Activated CD4-positive, alpha-beta T cell treated with anti-CD3 and anti-CD28 coated beads, Interleukin-2, amount 10 ng/mL, durations not matched to agents 7 days and 5 days (primary cell): Measurements from ENCODE around the gene NT5C2. TPM values are rescaled to one million over a fixed set of nuclear protein-coding genes. Genes with fewer than 3 reads are reported as not detected.
"Not testable (repeated sequence)": the region's sequence is repeated elsewhere in the genome, so short reads cannot be mapped to it uniquely, and the experiment has no call there.

ENCODE experiments used
- CTCF ChIA-PET: fragments of 350-600 bp; sonication (Branson Sonifier 250); formaldehyde crosslinking; loops from one replicate; lab custom pipeline; 2021; ENCODE audit warnings: antibody characterized with exemption; lab: Charles Lee
- POLR2A ChIA-PET: fragments of 350-600 bp; sonication (Branson Sonifier 250); formaldehyde crosslinking; loops from one replicate; lab custom pipeline; 2021; ENCODE audit warnings: antibody characterized with exemption; lab: Charles Lee
- DNase-seq: peaks from one replicate; pipeline ENCODE4 v3.0.0-alpha.2; 2020
- H3K27ac Mint-ChIP-seq: one replicate; pipeline ENCODE4 v1.8.0; 2021; ENCODE audit warnings: mild to moderate bottlenecking, moderate library complexity, mixed read lengths
- H3K27me3 Mint-ChIP-seq: one replicate; pipeline ENCODE4 v1.8.0; 2021; ENCODE audit warnings: mixed read lengths
- H3K36me3 Mint-ChIP-seq: one replicate; pipeline ENCODE4 v1.8.0; 2021; ENCODE audit warnings: low read depth, mixed read lengths
- H3K4me1 Mint-ChIP-seq: one replicate; pipeline ENCODE4 v1.8.0; 2021; ENCODE audit warnings: mixed read lengths
- H3K4me3 Mint-ChIP-seq: one replicate; pipeline ENCODE4 v1.8.0; 2021; ENCODE audit warnings: mild to moderate bottlenecking, moderate library complexity, mixed read lengths
- H3K9me3 Mint-ChIP-seq: one replicate; pipeline ENCODE4 v1.8.0; 2021; ENCODE audit warnings: mixed read lengths
- total RNA-seq, 2 experiments: library from RNA; stranded (reverse); gene quantifications; one replicate each; pipeline ENCODE4 v1.2.3, GENCODE V29; 2021

Gene NT5C2
- total RNA-seq, 2 experiments from 2014 or later, result 66.1 to 80.2 TPM

DNA sequence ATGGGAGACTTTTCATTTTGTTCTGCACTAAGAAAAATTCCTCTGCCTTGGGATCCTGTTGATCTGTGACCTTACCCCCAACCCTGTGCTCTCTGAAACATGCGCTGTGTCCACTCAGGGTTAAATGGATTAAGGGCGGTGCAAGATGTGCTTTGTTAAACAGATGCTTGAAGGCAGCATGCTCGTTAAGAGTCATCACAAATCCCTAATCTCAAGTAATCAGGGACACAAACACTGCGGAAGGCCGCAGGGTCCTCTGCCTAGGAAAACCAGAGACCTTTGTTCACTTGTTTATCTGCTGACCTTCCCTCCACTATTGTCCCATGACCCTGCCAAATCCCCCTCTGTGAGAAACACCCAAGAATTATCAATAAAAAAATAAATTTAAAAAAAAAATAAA is 62.9 kb downstream of the NT5C2 start:
- Mint-ChIP-seq H3K4me1 (peaks cover 12% of the 10 kb centered on the region), H3K36me3 (peaks cover 48% of the 10 kb centered on the region)
- H3K27ac Mint-ChIP-seq, DNase-seq, H3K27me3 Mint-ChIP-seq, H3K4me3 Mint-ChIP-seq, POLR2A ChIA-PET, H3K9me3 Mint-ChIP-seq: not testable (repeated sequence)
- CTCF ChIA-PET, result interaction anchor here (0.6 kb wide), 1 partner anchor 118 kb away, joined by 4 read pairs; no protein-coding TSS in a partner anchor

DNA sequence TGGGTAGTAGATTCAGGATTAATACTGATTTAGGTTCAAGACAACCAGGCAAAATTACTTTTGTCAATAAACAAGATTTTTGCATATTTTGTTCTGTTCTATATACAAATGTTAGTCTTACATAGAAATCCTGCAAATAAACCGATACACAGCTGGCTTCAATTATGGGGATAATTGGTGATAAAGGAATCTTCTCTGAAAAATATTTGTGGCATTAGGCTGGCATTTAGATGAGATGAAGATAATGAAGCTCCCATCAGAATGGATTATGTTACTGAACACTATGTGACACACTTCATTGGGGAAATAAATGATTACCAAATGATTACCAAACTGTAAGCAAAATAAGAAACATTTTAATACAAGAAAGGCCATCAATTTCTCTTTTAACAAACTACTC is 65.8 kb downstream of the NT5C2 start:
- Mint-ChIP-seq H3K27me3 (no peaks in the 10 kb centered on the region), H3K36me3 (peaks cover 25% of the 10 kb centered on the region), H3K9me3 (no peaks in the 10 kb centered on the region), H3K4me3 (no peak overlapping the region), H3K27ac (no peak overlapping the region), H3K4me1 (peaks cover 12% of the 10 kb centered on the region)
- CTCF ChIA-PET, result interaction anchor here (1.3 kb wide), 1 partner anchor 14 kb away, joined by 3 read pairs; no protein-coding TSS in a partner anchor
- DNase-seq, result no peak
- POLR2A ChIA-PET, result no interaction called here

DNA sequence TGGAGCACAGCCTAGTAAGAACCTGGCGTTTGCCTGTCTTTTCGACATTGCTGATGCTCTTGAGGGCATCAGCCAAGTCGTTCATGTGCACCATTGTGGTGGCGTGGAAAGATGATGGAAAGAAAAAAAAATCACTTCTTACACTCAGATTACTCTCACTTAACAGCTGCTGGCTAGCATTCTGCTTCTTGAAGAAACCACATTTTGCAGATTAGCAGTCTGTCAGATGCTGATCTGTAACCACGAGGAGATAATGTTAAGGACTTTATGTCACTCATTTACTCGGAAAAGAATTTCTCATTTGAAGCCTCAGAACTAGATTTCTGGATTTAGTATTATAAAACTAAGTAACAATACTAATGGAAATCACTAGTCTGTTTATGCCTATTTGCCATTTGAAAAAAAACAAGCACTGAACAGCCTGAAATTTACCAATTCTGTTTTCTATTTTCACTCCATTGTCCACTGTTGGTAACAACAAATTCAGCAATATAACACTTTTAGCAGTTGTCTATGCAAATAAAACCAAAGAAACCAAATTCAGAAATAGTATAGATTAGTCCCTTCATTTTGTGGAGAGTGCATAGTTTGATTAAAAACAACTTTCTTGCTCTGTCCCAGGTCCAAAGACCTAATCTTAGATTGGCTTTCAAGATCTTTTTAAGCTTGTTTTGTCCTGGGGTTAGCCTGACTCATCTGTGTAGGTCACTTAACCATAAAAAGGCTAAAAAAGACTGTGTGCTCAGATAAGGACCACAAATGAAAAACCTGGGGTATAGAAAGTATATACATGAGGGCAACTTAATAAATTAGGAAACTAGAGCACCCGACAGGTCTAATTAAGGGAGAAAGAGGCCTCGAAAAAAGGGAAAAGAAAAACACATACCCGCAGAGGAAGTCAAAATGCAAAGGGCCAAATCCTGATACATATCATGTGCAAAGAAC is 67.5 kb downstream of the NT5C2 start:
- Mint-ChIP-seq H3K9me3 (no peaks in the 10 kb centered on the region), H3K4me3 (no peak overlapping the region), H3K4me1 (peaks cover 12% of the 10 kb centered on the region), H3K36me3 (peaks cover 14% of the 10 kb centered on the region), H3K27me3 (no peaks in the 10 kb centered on the region), H3K27ac (no peak overlapping the region)
- DNase-seq, result no peak
- POLR2A ChIA-PET, result no interaction called here
- CTCF ChIA-PET, result interaction anchor here (0.6 to 1.3 kb wide), 4 partner anchors 12 to 555 kb away, joined by 3 read pairs; partner anchors contain the start of gene CNNM2

DNA sequence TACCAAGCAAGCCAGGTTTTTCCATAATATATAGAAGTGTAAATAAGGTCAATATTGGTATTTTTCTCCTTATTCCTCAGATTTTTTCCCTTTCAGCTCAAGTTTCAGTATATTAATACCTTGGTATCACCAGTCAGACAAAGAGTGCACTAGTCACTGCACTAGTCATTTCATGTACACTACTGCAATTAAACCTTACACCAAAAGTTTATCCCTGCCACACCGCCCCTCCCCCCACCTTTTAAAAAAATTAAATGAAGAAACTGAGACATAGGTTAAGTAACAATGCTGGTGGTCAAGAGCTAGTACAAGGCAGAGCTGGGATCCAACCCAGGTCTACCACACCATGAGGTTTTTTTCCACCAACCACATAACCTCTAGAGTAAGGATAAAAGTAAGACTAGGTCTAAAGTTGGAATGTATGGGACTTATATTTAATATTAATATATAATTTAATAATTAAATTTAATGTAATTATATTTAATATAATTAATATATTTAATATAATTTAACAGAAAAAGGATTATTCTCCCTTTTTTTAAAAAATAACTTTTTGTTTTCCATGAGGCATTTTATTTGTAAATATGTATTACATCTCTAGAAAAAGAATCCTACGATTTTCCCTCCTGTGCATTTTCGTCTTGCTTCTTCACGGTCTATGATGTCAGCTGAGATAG is 68.5 kb downstream of the NT5C2 start:
- no peak for DNase-seq

DNA sequence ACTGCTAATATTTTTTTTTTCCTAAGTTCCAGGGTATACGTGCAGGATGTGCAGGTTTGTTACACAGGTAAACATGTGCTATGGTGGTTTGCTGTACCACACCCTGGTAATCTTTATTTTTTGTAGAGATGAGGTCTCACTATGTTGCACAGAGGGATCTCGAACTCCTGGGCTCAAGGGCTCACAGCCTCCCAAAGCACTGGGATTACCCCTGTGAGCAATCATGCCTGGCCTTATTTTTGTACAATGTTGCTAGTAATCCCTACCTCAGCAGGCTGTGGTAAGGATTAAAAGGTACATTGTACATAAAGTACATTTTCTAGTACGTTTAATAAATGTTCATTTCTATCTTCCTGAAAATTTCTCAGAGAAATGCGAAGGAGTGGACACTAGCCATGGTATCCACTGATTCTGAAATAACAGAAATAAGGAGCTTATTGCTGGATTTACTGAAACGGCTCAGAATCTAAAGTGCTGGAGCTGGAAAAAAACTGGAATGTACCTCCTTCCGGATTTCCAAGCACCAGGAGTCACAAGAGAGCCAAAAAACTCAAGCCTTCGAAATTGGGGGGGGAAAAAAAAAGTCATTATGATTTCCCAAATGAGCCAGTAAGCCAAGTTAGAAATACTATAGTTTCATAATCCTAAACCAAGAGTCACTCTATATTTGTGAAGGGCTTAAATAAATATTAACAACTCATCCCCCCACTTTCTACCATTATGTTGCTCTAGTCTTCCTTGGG is 69.6 kb downstream of the NT5C2 start:
- H3K27ac Mint-ChIP-seq, result no peak overlapping the region
- no peak for DNase-seq
- H3K36me3 Mint-ChIP-seq, result peaks cover 13% of the 10 kb centered on the region
- H3K9me3 Mint-ChIP-seq, result no peaks in the 10 kb centered on the region
- H3K27me3 Mint-ChIP-seq, result no peaks in the 10 kb centered on the region
- no peak overlapping the region for H3K4me3 Mint-ChIP-seq
- peaks cover 12% of the 10 kb centered on the region for H3K4me1 Mint-ChIP-seq
- ChIA-PET POLR2A (no interaction called here), CTCF (interaction anchor here (1.2 kb wide), 1 partner anchor 188 kb away, joined by 3 read pairs; no protein-coding TSS in a partner anchor)

More for the DNA sequence above, 68.5 kb downstream of the NT5C2 start:
- ChIA-PET CTCF (interaction anchor here (0.6 to 1.2 kb wide), 4 partner anchors 12 to 206 kb away, joined by 3 read pairs; partner anchors contain the start of gene CNNM2), POLR2A (no interaction called here)
- Mint-ChIP-seq H3K27ac (no peak overlapping the region), H3K27me3 (no peaks in the 10 kb centered on the region), H3K4me3 (no peak overlapping the region), H3K9me3 (no peaks in the 10 kb centered on the region), H3K4me1 (peaks cover 12% of the 10 kb centered on the region), H3K36me3 (peaks cover 13% of the 10 kb centered on the region)

DNA sequence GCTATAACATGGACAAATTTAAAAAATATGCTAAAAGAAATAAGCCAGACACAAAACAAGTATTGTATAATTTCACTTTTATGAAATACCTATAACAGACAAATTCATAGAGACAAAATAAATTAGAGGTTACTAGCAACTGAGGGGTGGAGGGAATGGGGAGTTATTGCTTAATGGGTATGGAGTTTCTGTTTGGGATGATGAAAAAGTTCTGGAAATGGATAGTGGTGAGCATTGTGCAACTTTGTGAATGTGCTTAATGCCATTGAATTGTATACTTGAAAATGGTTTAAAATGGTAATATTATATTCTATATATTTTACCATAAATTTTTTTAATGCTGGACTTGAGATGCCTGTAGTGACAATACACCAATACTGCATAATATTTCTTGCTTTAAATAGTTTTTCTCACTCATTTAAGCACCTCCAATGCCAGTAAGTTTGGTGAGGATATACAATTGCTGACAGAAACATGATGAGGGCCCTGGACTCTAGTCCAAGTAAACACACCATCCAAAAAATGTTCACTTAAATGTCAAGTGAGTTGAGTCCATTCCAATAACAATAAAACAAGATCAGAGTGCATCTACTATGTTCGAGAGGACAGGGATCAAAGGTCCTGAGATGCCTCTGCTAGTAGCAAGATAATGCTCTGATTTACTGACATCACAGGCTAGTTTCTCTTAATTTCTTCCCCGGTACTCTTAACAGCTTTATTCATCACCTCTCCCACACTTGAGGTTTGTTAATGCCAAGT is 71.9 kb downstream of the NT5C2 start:
- Mint-ChIP-seq H3K27me3 (no peaks in the 10 kb centered on the region), H3K36me3 (peaks cover 10% of the 10 kb centered on the region), H3K9me3 (no peaks in the 10 kb centered on the region), H3K27ac (no peak overlapping the region), H3K4me1 (peaks cover 12% of the 10 kb centered on the region), H3K4me3 (no peak overlapping the region)
- ChIA-PET POLR2A (no interaction called here), CTCF (no interaction called here)
- no peak for DNase-seq

DNA sequence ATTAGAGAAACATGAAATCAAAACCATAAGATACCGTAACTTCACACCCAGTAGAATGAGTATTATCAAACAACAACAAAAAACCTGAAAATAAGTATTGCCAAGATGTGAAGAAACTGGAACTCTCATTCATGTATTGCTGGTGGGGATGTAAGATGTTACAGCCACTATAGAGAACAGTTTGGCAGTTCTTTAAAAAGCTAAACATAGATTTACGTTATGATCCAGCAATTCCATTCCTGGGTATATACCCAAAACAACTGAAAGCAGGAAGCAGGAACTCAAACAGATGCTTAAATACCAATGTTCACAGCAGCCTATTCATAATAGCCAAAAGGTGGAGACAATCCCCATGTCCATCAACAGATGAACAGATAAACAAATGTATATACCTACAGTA is 72.5 kb downstream of the NT5C2 start:
- Mint-ChIP-seq H3K9me3 (no peaks in the 10 kb centered on the region), H3K27me3 (no peaks in the 10 kb centered on the region), H3K4me1 (peaks cover 6% of the 10 kb centered on the region), H3K27ac (no peak overlapping the region), H3K4me3 (no peak overlapping the region), H3K36me3 (peaks cover 5% of the 10 kb centered on the region)
- POLR2A ChIA-PET, result no interaction called here
- CTCF ChIA-PET, result no interaction called here
- DNase-seq, result no peak

DNA sequence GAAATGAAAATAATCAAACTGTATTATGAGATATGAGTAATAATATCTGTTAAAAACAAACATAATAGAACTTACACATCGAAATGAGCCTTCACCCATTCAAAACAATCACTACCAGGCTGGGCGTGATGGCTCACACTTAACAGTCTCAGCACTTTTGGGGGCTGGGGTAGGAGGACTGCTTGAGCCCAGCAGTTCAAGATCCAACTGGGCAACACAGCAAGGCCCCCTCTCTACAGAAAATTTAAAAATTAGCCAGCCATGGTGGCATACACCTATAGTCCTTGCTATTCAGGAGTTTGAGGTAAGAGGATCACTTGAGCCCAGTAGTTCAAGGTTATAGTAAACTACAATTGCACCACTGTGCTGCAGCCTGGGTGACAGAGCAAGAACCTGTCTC is 75.8 kb downstream of the NT5C2 start:
- H3K27ac Mint-ChIP-seq, result no peak overlapping the region
- POLR2A ChIA-PET, result no interaction called here
- peaks cover 6% of the 10 kb centered on the region for H3K4me1 Mint-ChIP-seq
- no peak for DNase-seq
- no peak overlapping the region for H3K4me3 Mint-ChIP-seq
- CTCF ChIA-PET, result no interaction called here
- peaks cover 9% of the 10 kb centered on the region for H3K36me3 Mint-ChIP-seq
- no peaks in the 10 kb centered on the region for H3K9me3 Mint-ChIP-seq
- H3K27me3 Mint-ChIP-seq, result no peaks in the 10 kb centered on the region

DNA sequence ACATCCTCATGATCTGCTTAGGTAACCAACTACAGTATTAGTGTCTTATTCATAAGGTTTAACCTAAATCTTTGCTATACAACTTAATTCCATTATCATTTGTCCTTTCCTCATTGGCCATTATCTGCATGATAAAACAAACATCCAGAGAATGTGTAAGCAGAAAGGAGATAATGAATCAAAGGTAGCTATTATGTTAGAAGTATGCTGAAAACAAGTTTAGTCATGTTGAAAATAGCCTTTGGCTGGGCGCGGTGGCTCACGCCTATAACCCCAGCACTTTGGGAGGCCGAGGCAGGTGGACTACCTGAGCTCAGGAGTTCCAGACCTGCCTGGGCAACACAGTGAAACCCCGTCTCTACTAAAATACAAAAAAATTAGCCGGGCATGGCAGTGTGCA is 78.2 kb downstream of the NT5C2 start:
- Mint-ChIP-seq H3K36me3 (peaks cover 16% of the 10 kb centered on the region), H3K4me1 (peaks cover 12% of the 10 kb centered on the region), H3K27me3 (no peaks in the 10 kb centered on the region), H3K9me3 (no peaks in the 10 kb centered on the region), H3K27ac (no peak overlapping the region), H3K4me3 (no peak overlapping the region)
- POLR2A ChIA-PET, result no interaction called here
- no peak for DNase-seq
- CTCF ChIA-PET, result no interaction called here

DNA sequence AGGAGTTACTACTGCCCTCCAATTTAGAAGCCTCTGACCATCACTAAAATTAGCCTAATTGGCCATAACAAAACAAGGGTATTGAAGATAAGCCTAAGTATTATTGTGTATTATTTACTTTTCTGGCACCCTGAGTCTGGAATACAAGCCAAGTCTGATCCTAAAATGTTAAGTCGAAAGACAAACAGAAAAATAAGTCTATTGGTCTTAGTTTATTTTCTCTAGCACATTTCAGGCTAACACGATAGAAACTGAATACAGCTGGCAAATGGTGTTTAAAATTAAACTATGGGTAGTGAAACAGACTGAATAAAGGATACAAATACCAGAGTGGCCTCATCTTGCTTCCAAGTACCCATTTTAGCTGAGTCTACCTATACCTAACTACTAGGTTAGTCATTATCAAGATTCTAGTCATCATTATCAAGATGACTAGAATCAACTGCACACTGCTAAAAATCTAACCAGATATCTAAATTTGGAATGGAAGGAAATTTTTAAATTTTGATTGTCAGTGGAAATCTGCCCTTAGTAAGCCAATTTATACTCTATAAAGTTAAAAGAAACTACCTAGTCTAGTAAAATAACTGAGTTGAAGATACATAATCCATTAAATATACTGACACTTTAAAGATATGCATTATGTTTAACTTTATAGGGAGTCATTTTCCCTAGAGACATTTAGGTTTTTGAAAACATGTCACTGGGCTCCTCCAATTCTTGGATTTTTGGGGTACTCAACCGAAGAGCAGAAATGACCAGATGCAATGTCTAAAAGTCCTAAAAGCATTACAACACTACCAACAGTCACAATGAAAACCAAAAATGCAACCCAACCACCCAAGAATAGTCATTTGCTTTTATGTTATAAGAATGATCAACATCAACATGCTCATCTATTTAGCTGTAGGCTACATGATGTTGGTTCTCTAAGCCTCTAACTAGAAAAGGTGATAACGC is 80.9 kb downstream of the NT5C2 start:
- ChIA-PET POLR2A (no interaction called here), CTCF (interaction anchor here (0.6 to 1.6 kb wide), 3 partner anchors 10 to 219 kb away, joined by 3 to 4 read pairs (median 3); no protein-coding TSS in a partner anchor)
- H3K4me3 Mint-ChIP-seq, result no peak overlapping the region
- H3K9me3 Mint-ChIP-seq, result no peaks in the 10 kb centered on the region
- no peak for DNase-seq
- peaks cover 12% of the 10 kb centered on the region for H3K4me1 Mint-ChIP-seq
- H3K27me3 Mint-ChIP-seq, result no peaks in the 10 kb centered on the region
- H3K27ac Mint-ChIP-seq, result no peak overlapping the region
- peaks cover 24% of the 10 kb centered on the region for H3K36me3 Mint-ChIP-seq
